OCI-LY1 (cell line): Measurements from ENCODE around the gene BCAR1.

Source experiments
- CTCF ChIP-seq: fragments of 200-600 bp; sonication (generic), shearing (Covaris generic); IDR thresholded peaks from 2 replicates; pipeline ENCODE4 v1.5.1; 2017; ENCODE audit warnings: mild to moderate bottlenecking, antibody characterized with exemption, low read length, moderate library complexity, mixed read lengths
- EZH2 ChIP-seq: fragments of 200-600 bp; sonication (generic), shearing (Covaris generic); IDR thresholded peaks from 2 replicates; pipeline ENCODE4 v1.8.0; 2017; ENCODE audit warnings: borderline replicate concordance, mixed run types, mild to moderate bottlenecking, antibody characterized with exemption, low read length, moderate library complexity, mixed read lengths

- TF ChIP-seq CTCF (no peak), EZH2 (no peak)
Measured at GRCh38 chr16:75250089-75250808, 1.2 kb downstream of the BCAR1 start.
